Hematopoietic multipotent progenitor cell treated with erythropoietin and hydrocortisone succinate and interleukin-3 and kit ligand, for 4 days (in vitro differentiated cells): ENCODE results near the gene CCR8.

Experiments
- DNase-seq: peaks from one replicate; pipeline ENCODE4 v3.0.0-alpha.2; 2015

CCR8 gene

GRCh38 chr3:39329493-39329892, at the start of gene CCR8:
Gene CCR8 (plus strand): TSS chr3:39329709. CDS start chr3:39332332, 2,623 bp downstream.
- no peak for DNase-seq

- peak; percentile 56 for DNase-seq
These were observed 49.6 kb upstream of the CCR8 start, which contains the start of gene CX3CR1 for GRCh38 chr3:39279745-39280517. Gene CX3CR1 (minus strand): TSS chr3:39280036. CDS start chr3:39266509, 13,527 bp downstream.

- no peak for DNase-seq
These were observed 48.9 kb upstream of the CCR8 start for GRCh38 chr3:39280571-39280970.

GRCh38 chr3:39281533-39281932, 48.0 kb upstream of the CCR8 start:
- no peak for DNase-seq

- no peak for DNase-seq
These were observed 47.5 kb upstream of the CCR8 start for GRCh38 chr3:39282057-39282456.

GRCh38 chr3:39284457-39284881, 45.0 kb upstream of the CCR8 start:
- DNase-seq: peak; percentile 33

GRCh38 chr3:39285332-39285731, 44.2 kb upstream of the CCR8 start:
- DNase-seq: no peak

GRCh38 chr3:39286771-39287170, 42.7 kb upstream of the CCR8 start:
- DNase-seq: no peak

- DNase-seq: no peak
These were observed 42.0 kb upstream of the CCR8 start for GRCh38 chr3:39287216-39288164.

- peak; percentile 96 for DNase-seq
These were observed 41.2 kb upstream of the CCR8 start for GRCh38 chr3:39288300-39288808.

GRCh38 chr3:39289107-39289506, 40.4 kb upstream of the CCR8 start:
- no peak for DNase-seq

- no peak for DNase-seq
These were observed 39.3 kb upstream of the CCR8 start for GRCh38 chr3:39290255-39290654.

- DNase-seq: peak; percentile 83
These were observed 37.6 kb upstream of the CCR8 start for GRCh38 chr3:39291903-39292329.

- no peak for DNase-seq
These were observed 36.5 kb upstream of the CCR8 start for GRCh38 chr3:39292961-39293360.

- DNase-seq: no peak
These were observed 34.9 kb upstream of the CCR8 start for GRCh38 chr3:39294446-39295183.

GRCh38 chr3:39295184-39295775, 34.2 kb upstream of the CCR8 start:
- DNase-seq: no peak

- no peak for DNase-seq
These were observed 33.1 kb upstream of the CCR8 start for GRCh38 chr3:39296197-39297077.

- DNase-seq: no peak
These were observed 30.2 kb upstream of the CCR8 start for GRCh38 chr3:39299279-39299678.

GRCh38 chr3:39302178-39302577, 27.3 kb upstream of the CCR8 start:
- no peak for DNase-seq

- no peak for DNase-seq
These were observed 16.2 kb upstream of the CCR8 start for GRCh38 chr3:39313289-39313688.

GRCh38 chr3:39315420-39315819, 14.1 kb upstream of the CCR8 start:
- DNase-seq: no peak
